HepG2 (cell line): ENCODE measurements around the gene LCN12. TPM values are rescaled to one million over a fixed set of nuclear protein-coding genes. Genes with fewer than 3 reads are reported as not detected.

ENCODE experiments used
- JDP2 ChIP-seq: sonication (generic); formaldehyde crosslinking; IDR thresholded peaks from 2 replicates; pipeline ENCODE4 v1.8.1; 2022; ENCODE audit warnings: missing genetic modification reagents, borderline replicate concordance
- JUND ChIP-seq: sonication (generic); formaldehyde crosslinking; IDR thresholded peaks from 2 replicates; pipeline ENCODE4 v1.8.0; 2022; ENCODE audit warnings: mild to moderate bottlenecking, missing genetic modification reagents
- KMT2A ChIP-seq: sonication (generic); formaldehyde crosslinking; IDR thresholded peaks from 2 replicates; pipeline ENCODE4 v1.4.0; 2020; ENCODE audit warnings: missing genetic modification reagents
- KMT2B ChIP-seq: IDR thresholded peaks from 2 replicates; pipeline ENCODE4 v1.6.1; 2016; ENCODE audit warnings: missing genetic modification reagents, missing compliant biosample characterization
- MEIS2 ChIP-seq: sonication (generic); formaldehyde crosslinking; IDR thresholded peaks from 2 replicates; pipeline ENCODE4 v1.9.0; 2021; ENCODE audit warnings: mild to moderate bottlenecking, missing genetic modification reagents
- MNT ChIP-seq: fragments of 450-650 bp; IDR thresholded peaks from 2 replicates; pipeline ENCODE4 v1.6.1; 2016
- NFRKB ChIP-seq: fragments of 450-650 bp; IDR thresholded peaks from 2 replicates; pipeline ENCODE4 v1.6.1; 2017
- ZFP41 ChIP-seq: sonication (generic); formaldehyde crosslinking; IDR thresholded peaks from 2 replicates; pipeline ENCODE4 v1.4.0; 2020; ENCODE audit warnings: mild to moderate bottlenecking, missing genetic modification reagents, borderline replicate concordance
- ZMYM2 ChIP-seq: sonication (generic); formaldehyde crosslinking; IDR thresholded peaks from 2 replicates; pipeline ENCODE4 v1.8.0; 2022; ENCODE audit warnings: mild to moderate bottlenecking, missing genetic modification reagents
- ZNF3 ChIP-seq: IDR thresholded peaks from 2 replicates; pipeline ENCODE4 v1.7.0; 2017; ENCODE audit warnings: inconsistent platforms
- ZNF441 ChIP-seq: sonication (generic); formaldehyde crosslinking; IDR thresholded peaks from 2 replicates; pipeline ENCODE4 v1.7.0; 2021; ENCODE audit warnings: missing genetic modification reagents, borderline replicate concordance
- ZNF530 ChIP-seq: sonication (generic); formaldehyde crosslinking; IDR thresholded peaks from 2 replicates; pipeline ENCODE4 v1.5.0; 2020; ENCODE audit warnings: low read depth, mild to moderate bottlenecking, missing genetic modification reagents
- polyA plus RNA-seq, 8 experiments: library from polyadenylated mRNA; depleted of rRNA in 3 of 8; stranded (reverse) in 7 of 8; unstranded in 1 of 8; fragments of >200 nt; fragmentation: Illumina TruSeq in 4 of 8; extraction: Trizol in 4 of 8; gene quantifications; 2 replicates each; pipeline versions ENCODE4 v1.2.1 to v1.2.3, GENCODE V29; 2011 to 2016; ENCODE audit warnings: low read depth in 4 of 8, missing spikeins in 1 of 8, mixed read lengths in 1 of 8; ENCODE audit not compliant: insufficient read depth in 1 of 8
- total RNA-seq, 5 experiments: library from RNA; depleted of rRNA; stranded (reverse); fragments of >200 nt; fragmentation: Illumina TruSeq; extraction: Trizol; gene quantifications; 2 replicates each; pipeline ENCODE4 v1.2.3, GENCODE V29; 2016; ENCODE audit warnings: low read depth in 1 of 5
- TF ChIP-seq, protein P1 (sequence below): sonication (generic); formaldehyde crosslinking; IDR thresholded peaks from 2 replicates; pipeline ENCODE4 v1.4.0; 2020; ENCODE audit warnings: mild to moderate bottlenecking, missing genetic modification reagents
- TF ChIP-seq, protein P2 (sequence below): sonication (generic); formaldehyde crosslinking; IDR thresholded peaks from 2 replicates; pipeline ENCODE4 v1.4.0; 2020; ENCODE audit warnings: missing genetic modification reagents
- TF ChIP-seq, protein P3 (sequence below): sonication (generic); formaldehyde crosslinking; IDR thresholded peaks from 2 replicates; pipeline ENCODE4 v1.4.0; 2020; ENCODE audit warnings: missing genetic modification reagents

LCN12 gene
- total and polyA plus RNA-seq, 2 of the 13 experiments (the other 11 are each of a cell fraction or from before 2014, with no cell fraction given): 3.4 to 6.9 TPM

- TF ChIP-seq, protein P1, sequence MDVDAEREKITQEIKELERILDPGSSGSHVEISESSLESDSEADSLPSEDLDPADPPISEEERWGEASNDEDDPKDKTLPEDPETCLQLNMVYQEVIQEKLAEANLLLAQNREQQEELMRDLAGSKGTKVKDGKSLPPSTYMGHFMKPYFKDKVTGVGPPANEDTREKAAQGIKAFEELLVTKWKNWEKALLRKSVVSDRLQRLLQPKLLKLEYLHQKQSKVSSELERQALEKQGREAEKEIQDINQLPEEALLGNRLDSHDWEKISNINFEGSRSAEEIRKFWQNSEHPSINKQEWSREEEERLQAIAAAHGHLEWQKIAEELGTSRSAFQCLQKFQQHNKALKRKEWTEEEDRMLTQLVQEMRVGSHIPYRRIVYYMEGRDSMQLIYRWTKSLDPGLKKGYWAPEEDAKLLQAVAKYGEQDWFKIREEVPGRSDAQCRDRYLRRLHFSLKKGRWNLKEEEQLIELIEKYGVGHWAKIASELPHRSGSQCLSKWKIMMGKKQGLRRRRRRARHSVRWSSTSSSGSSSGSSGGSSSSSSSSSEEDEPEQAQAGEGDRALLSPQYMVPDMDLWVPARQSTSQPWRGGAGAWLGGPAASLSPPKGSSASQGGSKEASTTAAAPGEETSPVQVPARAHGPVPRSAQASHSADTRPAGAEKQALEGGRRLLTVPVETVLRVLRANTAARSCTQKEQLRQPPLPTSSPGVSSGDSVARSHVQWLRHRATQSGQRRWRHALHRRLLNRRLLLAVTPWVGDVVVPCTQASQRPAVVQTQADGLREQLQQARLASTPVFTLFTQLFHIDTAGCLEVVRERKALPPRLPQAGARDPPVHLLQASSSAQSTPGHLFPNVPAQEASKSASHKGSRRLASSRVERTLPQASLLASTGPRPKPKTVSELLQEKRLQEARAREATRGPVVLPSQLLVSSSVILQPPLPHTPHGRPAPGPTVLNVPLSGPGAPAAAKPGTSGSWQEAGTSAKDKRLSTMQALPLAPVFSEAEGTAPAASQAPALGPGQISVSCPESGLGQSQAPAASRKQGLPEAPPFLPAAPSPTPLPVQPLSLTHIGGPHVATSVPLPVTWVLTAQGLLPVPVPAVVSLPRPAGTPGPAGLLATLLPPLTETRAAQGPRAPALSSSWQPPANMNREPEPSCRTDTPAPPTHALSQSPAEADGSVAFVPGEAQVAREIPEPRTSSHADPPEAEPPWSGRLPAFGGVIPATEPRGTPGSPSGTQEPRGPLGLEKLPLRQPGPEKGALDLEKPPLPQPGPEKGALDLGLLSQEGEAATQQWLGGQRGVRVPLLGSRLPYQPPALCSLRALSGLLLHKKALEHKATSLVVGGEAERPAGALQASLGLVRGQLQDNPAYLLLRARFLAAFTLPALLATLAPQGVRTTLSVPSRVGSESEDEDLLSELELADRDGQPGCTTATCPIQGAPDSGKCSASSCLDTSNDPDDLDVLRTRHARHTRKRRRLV (CRISPR knock-in tag): no peak
- TF ChIP-seq, protein P2, sequence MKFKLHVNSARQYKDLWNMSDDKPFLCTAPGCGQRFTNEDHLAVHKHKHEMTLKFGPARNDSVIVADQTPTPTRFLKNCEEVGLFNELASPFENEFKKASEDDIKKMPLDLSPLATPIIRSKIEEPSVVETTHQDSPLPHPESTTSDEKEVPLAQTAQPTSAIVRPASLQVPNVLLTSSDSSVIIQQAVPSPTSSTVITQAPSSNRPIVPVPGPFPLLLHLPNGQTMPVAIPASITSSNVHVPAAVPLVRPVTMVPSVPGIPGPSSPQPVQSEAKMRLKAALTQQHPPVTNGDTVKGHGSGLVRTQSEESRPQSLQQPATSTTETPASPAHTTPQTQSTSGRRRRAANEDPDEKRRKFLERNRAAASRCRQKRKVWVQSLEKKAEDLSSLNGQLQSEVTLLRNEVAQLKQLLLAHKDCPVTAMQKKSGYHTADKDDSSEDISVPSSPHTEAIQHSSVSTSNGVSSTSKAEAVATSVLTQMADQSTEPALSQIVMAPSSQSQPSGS (CRISPR knock-in tag): peak; percentile 17
- TF ChIP-seq ZMYM2 (CRISPR knock-in tag) (0 out of 2 replicates have a peak, but pooled peaks have one; percentile 43), JDP2 (CRISPR knock-in tag) (no peak), KMT2A (CRISPR knock-in tag) (peak; percentile 60; the same call in 1 of the 2 replicates), ZNF530 (CRISPR knock-in tag) (no peak), ZNF3 (CRISPR knock-in tag) (no peak), JUND (CRISPR knock-in tag) (peak; percentile 44; the same call in 1 of the 2 replicates), MNT (peak; percentile 51; the same call in 1 of the 2 replicates), ZFP41 (CRISPR knock-in tag) (no peak), MEIS2 (peak; percentile 40; the same call in 1 of the 2 replicates), ZNF441 (CRISPR knock-in tag) (peak; percentile 46; the same call in 1 of the 2 replicates), NFRKB (no peak), KMT2B (peak; percentile 32; the same call in 1 of the 2 replicates)
- TF ChIP-seq, protein P3, sequence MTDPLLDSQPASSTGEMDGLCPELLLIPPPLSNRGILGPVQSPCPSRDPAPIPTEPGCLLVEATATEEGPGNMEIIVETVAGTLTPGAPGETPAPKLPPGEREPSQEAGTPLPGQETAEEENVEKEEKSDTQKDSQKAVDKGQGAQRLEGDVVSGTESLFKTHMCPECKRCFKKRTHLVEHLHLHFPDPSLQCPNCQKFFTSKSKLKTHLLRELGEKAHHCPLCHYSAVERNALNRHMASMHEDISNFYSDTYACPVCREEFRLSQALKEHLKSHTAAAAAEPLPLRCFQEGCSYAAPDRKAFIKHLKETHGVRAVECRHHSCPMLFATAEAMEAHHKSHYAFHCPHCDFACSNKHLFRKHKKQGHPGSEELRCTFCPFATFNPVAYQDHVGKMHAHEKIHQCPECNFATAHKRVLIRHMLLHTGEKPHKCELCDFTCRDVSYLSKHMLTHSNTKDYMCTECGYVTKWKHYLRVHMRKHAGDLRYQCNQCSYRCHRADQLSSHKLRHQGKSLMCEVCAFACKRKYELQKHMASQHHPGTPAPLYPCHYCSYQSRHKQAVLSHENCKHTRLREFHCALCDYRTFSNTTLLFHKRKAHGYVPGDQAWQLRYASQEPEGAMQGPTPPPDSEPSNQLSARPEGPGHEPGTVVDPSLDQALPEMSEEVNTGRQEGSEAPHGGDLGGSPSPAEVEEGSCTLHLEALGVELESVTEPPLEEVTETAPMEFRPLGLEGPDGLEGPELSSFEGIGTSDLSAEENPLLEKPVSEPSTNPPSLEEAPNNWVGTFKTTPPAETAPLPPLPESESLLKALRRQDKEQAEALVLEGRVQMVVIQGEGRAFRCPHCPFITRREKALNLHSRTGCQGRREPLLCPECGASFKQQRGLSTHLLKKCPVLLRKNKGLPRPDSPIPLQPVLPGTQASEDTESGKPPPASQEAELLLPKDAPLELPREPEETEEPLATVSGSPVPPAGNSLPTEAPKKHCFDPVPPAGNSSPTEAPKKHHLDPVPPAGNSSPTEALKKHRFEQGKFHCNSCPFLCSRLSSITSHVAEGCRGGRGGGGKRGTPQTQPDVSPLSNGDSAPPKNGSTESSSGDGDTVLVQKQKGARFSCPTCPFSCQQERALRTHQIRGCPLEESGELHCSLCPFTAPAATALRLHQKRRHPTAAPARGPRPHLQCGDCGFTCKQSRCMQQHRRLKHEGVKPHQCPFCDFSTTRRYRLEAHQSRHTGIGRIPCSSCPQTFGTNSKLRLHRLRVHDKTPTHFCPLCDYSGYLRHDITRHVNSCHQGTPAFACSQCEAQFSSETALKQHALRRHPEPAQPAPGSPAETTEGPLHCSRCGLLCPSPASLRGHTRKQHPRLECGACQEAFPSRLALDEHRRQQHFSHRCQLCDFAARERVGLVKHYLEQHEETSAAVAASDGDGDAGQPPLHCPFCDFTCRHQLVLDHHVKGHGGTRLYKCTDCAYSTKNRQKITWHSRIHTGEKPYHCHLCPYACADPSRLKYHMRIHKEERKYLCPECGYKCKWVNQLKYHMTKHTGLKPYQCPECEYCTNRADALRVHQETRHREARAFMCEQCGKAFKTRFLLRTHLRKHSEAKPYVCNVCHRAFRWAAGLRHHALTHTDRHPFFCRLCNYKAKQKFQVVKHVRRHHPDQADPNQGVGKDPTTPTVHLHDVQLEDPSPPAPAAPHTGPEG (CRISPR knock-in tag): no peak
Observed at GRCh38 chr9:136949817-136950655, 2.0 kb upstream of the LCN12 start (continued).
